NCI-H510A (cell line): ENCODE data around the gene CACNA2D3.

Experiments used
- DNase-seq: peaks from one replicate; lab custom pipeline; 2025; lab: John Stamatoyannopoulos, UW

The CACNA2D3 gene

DNA sequence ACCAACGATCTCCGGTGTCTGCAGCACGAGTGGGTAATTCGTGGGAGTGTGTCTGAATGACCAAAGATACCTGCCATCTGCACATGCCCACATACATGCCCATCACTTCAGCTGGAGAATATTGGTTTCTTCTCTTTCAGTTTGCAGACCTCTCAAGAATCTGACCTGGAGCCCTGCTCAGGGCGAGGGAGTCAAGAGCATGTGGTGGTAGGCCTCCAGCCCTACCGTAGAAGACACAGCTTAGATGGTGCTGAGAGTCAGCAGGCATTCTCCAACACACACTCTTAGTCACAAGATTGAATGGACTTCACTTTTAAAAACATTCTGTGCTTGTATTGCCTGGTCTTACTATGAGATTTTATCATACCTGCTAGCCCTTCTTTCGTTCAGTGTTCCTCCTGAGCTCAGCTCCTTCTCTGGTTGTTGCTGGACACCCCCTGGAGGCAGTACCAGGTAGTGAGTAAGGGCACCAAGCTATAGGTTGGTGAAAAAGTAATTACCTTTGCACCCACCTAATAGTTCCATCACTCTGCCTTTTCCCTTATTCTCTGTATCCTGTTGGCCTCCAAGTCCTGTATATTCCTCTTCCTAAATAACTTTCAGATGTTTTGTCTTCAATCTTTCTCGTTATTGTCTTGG, 252.0 kb downstream of the CACNA2D3 start:
- no peak for DNase-seq

GRCh38 chr3:54376142-54376807, 253.9 kb downstream of the CACNA2D3 start:
- DNase-seq, result no peak

GRCh38 chr3:54376939-54377578, 254.7 kb downstream of the CACNA2D3 start:
- no peak for DNase-seq

DNA sequence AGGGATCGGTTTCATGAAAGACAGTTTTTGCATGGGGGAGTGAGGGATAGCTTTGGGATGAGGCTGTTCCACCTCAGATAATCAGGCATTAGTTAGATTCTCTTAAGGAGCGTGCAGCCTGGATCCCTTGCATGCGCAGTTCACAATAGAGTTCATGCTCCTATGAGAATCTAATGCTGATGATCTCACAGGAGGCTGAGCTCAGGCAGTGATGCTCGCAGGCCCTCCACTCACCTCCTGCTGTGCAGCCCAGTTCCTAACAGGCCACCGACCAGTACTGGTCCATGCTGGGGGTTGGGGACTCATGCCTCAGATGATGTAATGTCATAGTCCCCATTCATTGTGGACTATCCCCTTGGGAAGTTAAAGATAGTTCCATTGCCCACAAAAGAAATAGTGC, 255.8 kb downstream of the CACNA2D3 start:
- DNase-seq, result no peak

- no peak for DNase-seq
These were observed 261.9 kb downstream of the CACNA2D3 start for GRCh38 chr3:54384279-54384678.

DNA sequence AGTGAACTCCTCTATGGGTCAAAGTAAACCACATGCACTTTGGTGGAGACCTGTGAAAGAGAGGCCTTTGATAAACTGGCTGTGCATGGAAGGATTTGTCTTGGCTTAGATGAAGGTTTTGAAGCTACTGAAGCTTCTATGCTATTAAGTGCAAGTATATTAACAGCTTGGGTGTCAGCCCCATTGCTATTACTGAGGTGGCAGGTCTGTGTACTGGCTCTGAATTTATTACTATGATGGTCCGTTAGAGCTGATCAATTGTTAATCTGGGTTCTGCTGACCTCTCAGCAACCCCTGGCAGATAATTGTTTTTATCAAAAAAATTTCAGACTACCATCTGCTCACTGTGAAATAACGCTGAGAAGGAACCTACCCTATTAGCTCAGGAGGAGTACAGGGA, 268.2 kb downstream of the CACNA2D3 start:
- no peak for DNase-seq

GRCh38 chr3:54393150-54393549, 270.8 kb downstream of the CACNA2D3 start:
- DNase-seq, result no peak

DNA sequence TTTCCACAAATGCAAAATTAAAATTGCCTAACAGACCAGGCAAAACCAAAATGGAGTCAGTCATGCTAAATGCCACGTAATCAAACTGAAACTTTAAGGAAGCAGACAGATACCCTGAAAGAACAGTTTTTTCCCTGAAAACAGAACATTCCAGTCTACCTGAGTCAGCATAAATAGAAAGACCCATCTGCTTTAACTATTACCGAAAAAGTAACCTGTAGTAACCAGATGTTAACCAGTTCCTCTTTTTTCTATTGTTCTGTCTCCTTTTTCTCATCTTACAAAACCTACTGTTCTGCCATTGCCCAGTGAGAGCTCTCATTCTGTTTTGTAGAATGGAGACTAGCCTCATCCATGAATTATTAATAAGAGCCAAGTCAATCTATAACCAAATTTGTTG, 286.0 kb downstream of the CACNA2D3 start:
- DNase-seq, result no peak

DNA sequence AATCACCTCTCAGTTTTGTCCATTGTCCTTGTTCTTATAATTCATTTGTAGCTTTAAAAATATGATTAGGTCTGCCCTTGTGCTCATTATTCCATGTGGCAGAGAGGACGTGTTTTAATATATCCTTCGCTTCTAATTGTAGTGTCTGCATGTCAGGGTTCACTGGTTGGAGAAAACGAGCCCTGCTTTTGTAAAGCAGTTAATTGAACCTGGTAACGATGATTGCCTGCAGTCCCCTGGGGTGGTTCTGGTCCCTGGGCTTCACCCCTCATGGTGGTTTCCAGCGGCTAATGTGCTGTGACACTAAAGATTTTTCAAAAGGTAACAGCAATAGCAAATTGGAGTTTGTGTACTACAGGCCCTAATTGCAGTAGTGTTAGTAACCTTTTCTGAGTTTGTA, 299.6 kb downstream of the CACNA2D3 start:
- no peak for DNase-seq

DNA sequence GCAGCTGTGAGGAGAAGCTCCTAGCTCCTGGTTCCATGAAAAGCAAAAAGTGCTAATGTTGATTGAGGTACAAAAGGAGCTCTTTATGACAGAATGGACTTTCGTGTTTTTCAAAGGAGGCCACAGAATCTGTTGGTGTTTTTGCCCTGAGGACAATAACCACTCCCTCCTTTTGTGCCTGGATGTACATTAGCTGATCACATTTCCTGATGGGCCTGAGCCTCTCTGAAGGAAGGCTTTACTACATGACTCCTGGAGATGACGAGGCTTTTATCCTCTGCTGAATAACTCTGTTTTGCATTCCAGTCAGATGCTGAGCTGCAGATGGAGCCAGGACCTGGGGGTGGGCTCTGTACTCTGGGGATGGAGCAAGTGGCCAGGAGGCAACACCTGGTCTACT, 301.9 kb downstream of the CACNA2D3 start:
- no peak for DNase-seq

DNA sequence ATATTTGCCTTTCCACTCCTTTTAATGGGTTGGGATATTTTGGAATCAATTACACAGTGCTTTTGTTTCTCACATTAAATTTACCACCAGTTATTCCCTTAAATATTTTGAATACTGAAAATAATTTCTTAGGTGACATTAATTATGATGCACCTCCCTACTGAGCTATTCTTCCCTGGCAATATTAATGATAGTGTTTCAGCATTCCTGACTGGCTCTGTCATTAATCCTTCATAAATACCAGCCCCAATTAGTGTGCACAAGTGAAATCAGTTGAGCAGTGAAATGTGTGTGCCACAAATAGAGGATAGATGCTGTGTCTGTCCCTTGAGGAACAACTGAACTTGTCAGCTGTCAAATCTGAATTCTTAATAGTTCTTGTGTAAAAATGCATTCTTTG, 304.0 kb downstream of the CACNA2D3 start:
- no peak for DNase-seq

DNA sequence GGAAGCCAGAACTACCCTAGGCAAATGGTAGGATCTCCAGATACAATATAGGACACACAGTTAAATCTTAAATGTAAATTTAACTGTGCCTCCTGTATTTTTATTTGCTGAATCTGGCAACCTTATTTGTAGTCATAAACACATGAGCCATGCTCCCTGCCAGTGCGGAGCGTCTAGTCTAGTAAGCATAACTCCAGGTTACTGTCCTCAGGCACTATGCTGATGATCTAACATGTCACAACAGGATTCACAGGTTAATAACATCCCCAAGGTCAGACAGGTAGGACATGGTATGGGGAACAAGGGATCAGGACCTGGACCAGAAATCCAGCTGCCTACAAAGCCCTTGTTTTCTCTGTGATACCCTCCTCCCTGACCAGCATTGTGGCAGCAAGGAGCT, 305.1 kb downstream of the CACNA2D3 start:
- no peak for DNase-seq

DNA sequence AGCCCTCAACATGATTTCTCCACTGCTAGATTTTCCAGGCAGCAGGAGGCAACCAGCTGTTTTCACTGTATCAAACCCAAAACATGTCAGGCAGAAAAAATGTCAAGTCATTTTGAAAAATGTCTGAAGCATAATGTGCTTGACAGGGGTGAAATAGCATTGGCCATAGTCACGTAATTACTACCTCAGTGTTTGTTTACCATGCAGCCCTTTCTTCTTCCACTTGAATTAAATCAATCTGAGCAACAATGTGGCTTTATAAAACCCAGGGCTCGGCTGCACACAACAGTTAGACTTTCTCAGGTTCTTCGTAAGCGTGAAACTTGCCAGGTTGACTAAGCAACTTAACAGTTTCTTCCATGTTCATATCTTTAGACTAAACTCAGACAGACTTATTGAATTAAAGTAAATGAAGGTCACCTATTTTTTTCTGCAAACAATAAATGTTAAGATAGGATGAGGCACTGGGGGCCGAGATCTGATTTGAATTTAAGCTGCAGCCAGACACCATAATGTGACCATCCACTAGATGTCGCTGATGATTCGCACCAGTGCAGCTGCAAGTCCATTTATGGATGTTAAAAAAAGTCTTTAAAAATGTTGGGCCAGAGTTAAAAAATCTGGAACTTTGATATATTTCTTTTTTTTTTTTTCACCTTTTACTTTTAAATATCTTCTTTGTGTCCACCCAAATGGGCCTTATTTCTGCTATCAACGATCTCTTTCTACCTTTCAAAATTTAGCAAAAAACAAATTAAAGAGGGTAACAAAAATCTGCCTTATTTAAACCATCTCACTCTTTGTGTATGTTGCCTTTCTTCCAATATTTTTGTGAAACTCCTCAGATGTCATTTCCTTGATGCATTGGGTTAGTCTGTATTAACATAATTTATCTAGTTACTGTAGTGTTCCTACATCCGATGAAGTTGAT, 305.9 kb downstream of the CACNA2D3 start:
- DNase-seq, result no peak

GRCh38 chr3:54432975-54433374, 310.6 kb downstream of the CACNA2D3 start:
- no peak for DNase-seq

DNA sequence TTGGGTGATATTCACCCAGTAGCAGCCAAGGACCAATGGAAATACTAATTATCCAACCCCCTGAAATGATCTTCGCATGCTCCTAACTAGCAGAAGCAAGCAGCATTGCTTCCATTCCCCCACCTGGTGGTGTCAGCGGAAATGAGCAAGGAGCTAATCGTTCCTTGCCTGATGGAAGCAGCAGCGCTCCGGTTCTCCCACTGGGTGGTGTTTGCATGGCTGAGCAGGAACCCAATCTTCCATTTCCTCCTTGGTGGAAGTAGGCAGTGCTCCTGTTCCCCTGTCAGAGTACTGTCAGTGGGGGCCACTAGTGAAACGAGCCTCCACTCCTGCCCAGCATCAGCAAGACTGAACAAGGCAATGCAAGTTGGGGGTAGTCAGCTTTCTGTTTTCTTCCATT, 311.5 kb downstream of the CACNA2D3 start:
- DNase-seq, result no peak

GRCh38 chr3:54434756-54435155, 312.4 kb downstream of the CACNA2D3 start:
- no peak for DNase-seq

GRCh38 chr3:54437271-54437670, 314.9 kb downstream of the CACNA2D3 start:
- no peak for DNase-seq

DNA sequence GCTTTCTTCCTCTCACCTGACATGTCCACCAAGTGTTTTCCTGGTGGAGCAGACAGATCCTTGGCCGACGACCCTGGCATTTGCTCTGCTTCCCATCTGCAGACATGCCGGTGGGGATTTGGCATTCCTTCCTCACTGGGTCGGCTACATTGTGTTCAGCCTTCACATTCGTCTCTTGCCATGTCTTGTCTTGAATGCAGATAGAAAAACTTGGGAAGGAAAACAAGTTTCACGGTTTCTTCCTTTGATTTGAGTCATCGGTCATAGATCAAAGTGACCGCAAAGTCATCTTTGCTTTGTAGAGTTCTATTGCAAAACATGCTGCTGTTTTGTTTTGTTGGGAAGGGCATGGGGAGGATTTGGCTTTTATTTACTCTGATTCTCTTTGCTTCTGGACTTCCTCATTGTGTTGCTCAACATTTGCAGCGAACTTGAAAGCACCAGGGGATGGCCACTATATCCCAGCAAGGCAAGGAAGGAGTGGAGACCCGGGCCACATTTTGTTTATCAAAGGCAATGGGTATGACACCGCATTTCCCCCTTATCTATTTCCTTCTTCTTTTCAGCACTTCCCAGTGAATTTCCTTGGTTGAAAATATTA, 321.3 kb downstream of the CACNA2D3 start:
- DNase-seq, result no peak

- DNase-seq, result no peak
These were observed 323.3 kb downstream of the CACNA2D3 start for GRCh38 chr3:54445630-54446029.

DNA sequence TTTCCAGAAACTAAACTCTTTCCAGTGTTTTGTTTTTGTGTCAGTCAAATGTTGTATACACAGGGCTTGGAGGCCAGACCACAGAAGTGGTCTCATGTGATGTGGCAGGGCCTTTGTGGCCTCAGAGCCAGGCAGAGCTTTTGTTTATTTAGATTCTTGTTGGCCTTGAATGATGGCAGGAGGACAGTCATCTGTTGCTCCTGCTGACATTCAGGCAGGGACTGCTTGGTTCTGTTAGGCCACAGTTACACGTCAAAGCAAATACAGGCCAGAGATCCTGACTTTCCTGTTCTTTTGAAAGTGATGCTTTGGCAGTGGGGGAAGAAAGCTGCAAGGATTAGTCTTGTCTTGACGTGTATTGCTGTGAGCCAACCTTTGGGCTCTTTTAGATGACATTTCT, 325.1 kb downstream of the CACNA2D3 start:
- DNase-seq, result no peak

- DNase-seq, result no peak
These were observed 332.5 kb downstream of the CACNA2D3 start for GRCh38 chr3:54454806-54455205.

DNA sequence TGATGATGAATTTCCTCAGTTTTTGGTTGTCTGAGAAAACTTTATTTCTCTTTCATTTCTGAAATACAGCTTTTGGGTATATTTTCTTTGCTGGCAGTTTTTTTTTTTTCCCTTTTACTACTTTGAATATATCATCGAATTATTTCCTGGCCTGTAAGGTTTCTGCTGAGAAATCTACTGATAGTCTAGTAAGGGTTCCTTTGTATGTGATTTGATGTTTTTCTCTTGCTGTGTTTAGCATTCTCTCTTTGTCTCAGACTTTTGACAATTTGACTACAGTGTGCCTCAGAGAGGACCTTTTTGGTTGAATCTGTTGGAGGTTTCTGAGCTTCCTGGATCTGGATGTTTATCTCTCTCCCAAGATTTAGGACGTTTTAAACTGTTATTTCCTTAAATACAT, 336.0 kb downstream of the CACNA2D3 start:
- DNase-seq, result no peak
